B cell (primary cell): ENCODE results near the gene MGAT5.

ENCODE experiments used
- CTCF ChIP-seq: fragments of 200-600 bp; IDR thresholded peaks from one replicate; pipeline ENCODE4 v1.8.0; 2022; ENCODE audit warnings: antibody characterized with exemption, mild to moderate bottlenecking
- EZH2 ChIP-seq: IDR thresholded peaks from 2 replicates; pipeline ENCODE4 v1.6.1; 2012; ENCODE audit warnings: borderline replicate concordance, low read depth, mild to moderate bottlenecking, moderate library complexity, low read length; ENCODE audit not compliant: insufficient read depth, poor library complexity, severe bottlenecking

- TF ChIP-seq CTCF (no peak), EZH2 (no peak)
Measured at GRCh38 chr2:134274121-134274520, 20.2 kb downstream of the MGAT5 start.
